SK-N-SH (cell line): ENCODE data around the gene ETF1. TPM values are rescaled to one million over a fixed set of nuclear protein-coding genes. Genes with fewer than 3 reads are reported as not detected.

Source experiments
- CTCF ChIA-PET: fragments of 300-600, 350-600 bp; formaldehyde crosslinking; extraction: SDS; loops from one replicate; lab custom pipeline; 2021; lab: Yijun Ruan, JAX
- POLR2A ChIA-PET: fragments of 350-600 bp; sonication (Branson Sonifier 250); formaldehyde crosslinking; extraction: SDS; loops from one replicate; lab custom pipeline; 2020; ENCODE audit warnings: antibody characterized with exemption, inconsistent platforms; lab: Yijun Ruan, JAX
- DNase-seq: peaks from one replicate; pipeline ENCODE4 v3.0.0; 2012
- H2AFZ ChIP-seq: fragments of 200-600 bp; sonication (generic); 2 replicates; pipeline ENCODE4 v1.8.1; 2016; ENCODE audit warnings: antibody characterized with exemption, mild to moderate bottlenecking, low read depth
- H3F3A ChIP-seq: fragments of 200-600 bp; sonication (generic); replicated peaks from 2 replicates; pipeline ENCODE3; 2016; ENCODE audit warnings: antibody characterized with exemption, mild to moderate bottlenecking; ENCODE audit not compliant: insufficient read depth
- H3K27ac ChIP-seq, 2 experiments: fragments of 200-500 bp in 1 of 2; fragments of 200-600 bp in 1 of 2; sonication (Bioruptor generic) in 1 of 2; sonication (generic), shearing (Covaris generic) in 1 of 2; 2 replicates each; pipeline versions ENCODE4 v1.5.1 to v1.6.1; 2014 to 2016; ENCODE audit warnings: low read depth in 2 of 2, inconsistent platforms in 1 of 2, low read length in 1 of 2, mild to moderate bottlenecking in 1 of 2, mixed read lengths in 1 of 2
- H3K27me3 ChIP-seq: fragments of 200-600 bp; sonication (generic), shearing (Covaris generic); 2 replicates; pipeline ENCODE4 v1.6.1; 2016; ENCODE audit warnings: mixed run types; ENCODE audit not compliant: insufficient read depth
- H3K36me3 ChIP-seq, 2 experiments: fragments of 200-500 bp in 1 of 2; fragments of 200-600 bp in 1 of 2; sonication (Bioruptor generic) in 1 of 2; sonication (generic) in 1 of 2; replicated peaks in 1 of 2; 2 replicates each; pipeline versions ENCODE3 to v1.5.1; 2014 to 2016; ENCODE audit warnings: low read length in 1 of 2, mild to moderate bottlenecking in 1 of 2; ENCODE audit not compliant: insufficient read depth in 2 of 2, control insufficient read depth in 1 of 2
- H3K4me1 ChIP-seq, 2 experiments: fragments of 200-500 bp in 1 of 2; fragments of 200-600 bp in 1 of 2; sonication (Bioruptor generic) in 1 of 2; sonication (generic), shearing (Covaris generic) in 1 of 2; 2 replicates each; pipeline versions ENCODE4 v1.5.1 to v1.6.1; 2014 to 2016; ENCODE audit warnings: low read depth in 1 of 2, low read length in 1 of 2, mixed run types in 1 of 2; ENCODE audit not compliant: insufficient read depth in 2 of 2, control insufficient read depth in 1 of 2
- H3K4me2 ChIP-seq: fragments of 200-600 bp; sonication (generic), shearing (Covaris generic); 2 replicates; pipeline ENCODE4 v1.6.1; 2017; ENCODE audit warnings: mixed run types
- H3K4me3 ChIP-seq, 2 experiments: fragments of 200-500 bp in 1 of 2; fragments of 200-600 bp in 1 of 2; sonication (Bioruptor generic) in 1 of 2; sonication (generic), shearing (Covaris generic) in 1 of 2; 2 replicates each; pipeline versions ENCODE4 v1.5.1 to v1.8.1; 2014 to 2016; ENCODE audit warnings: low read depth in 2 of 2, inconsistent platforms in 1 of 2, low read length in 1 of 2, mild to moderate bottlenecking in 1 of 2, mixed read lengths in 1 of 2, moderate library complexity in 1 of 2
- H3K79me2 ChIP-seq: fragments of 200-600 bp; sonication (generic); 2 replicates; pipeline ENCODE4 v1.8.1; 2017; ENCODE audit warnings: mild to moderate bottlenecking; ENCODE audit not compliant: insufficient read depth
- H3K9ac ChIP-seq: fragments of 200-600 bp; sonication (generic); 2 replicates; pipeline ENCODE4 v1.6.1; 2017; ENCODE audit warnings: mixed run types
- H3K9me2 ChIP-seq: fragments of 200-600 bp; sonication (generic); 2 replicates; pipeline ENCODE4 v1.6.1; 2017; ENCODE audit warnings: mixed run types
- H3K9me3 ChIP-seq: fragments of 200-600 bp; sonication (generic); 2 replicates; pipeline ENCODE4 v1.6.1; 2017; ENCODE audit warnings: mixed run types, mild to moderate bottlenecking, moderate library complexity
- H4K20me1 ChIP-seq: fragments of 200-600 bp; sonication (generic); 2 replicates; pipeline ENCODE4 v1.6.1; 2017; ENCODE audit warnings: mild to moderate bottlenecking, mixed run types; ENCODE audit not compliant: insufficient read depth
- CHD2 ChIP-seq: fragments of 150-350 bp; IDR thresholded peaks from 2 replicates; pipeline ENCODE4 v1.6.1; 2018; ENCODE audit warnings: low read length; ENCODE audit not compliant: partially characterized antibody
- CTCF ChIP-seq: fragments of 200-600 bp; sonication (generic); IDR thresholded peaks from 2 replicates; pipeline ENCODE4 v1.6.1; 2017; ENCODE audit warnings: antibody characterized with exemption, mild to moderate bottlenecking, moderate library complexity
- ELF1 ChIP-seq: IDR thresholded peaks from 2 replicates; pipeline ENCODE4 v1.4.0; 2012
- FOSL2 ChIP-seq: IDR thresholded peaks from 2 replicates; pipeline ENCODE4 v1.4.0; 2012; ENCODE audit warnings: low read depth, mild to moderate bottlenecking, moderate library complexity, borderline replicate concordance
- GATA2 ChIP-seq: sonication (generic); formaldehyde crosslinking; IDR thresholded peaks from 2 replicates; pipeline ENCODE4 v1.5.0; 2020; ENCODE audit warnings: mild to moderate bottlenecking, missing genetic modification reagents
- MXI1 ChIP-seq: IDR thresholded peaks from 2 replicates; pipeline ENCODE4 v1.6.1; 2012; ENCODE audit warnings: mild to moderate bottlenecking, low read depth, low read length, improper control_type of control experiment
- NFIC ChIP-seq: IDR thresholded peaks from 2 replicates; pipeline ENCODE4 v1.4.0; 2012; ENCODE audit warnings: borderline replicate concordance
- PBX3 ChIP-seq: IDR thresholded peaks from 2 replicates; pipeline ENCODE4; 2012
- POLR2AphosphoS5 ChIP-seq: IDR thresholded peaks from 2 replicates; pipeline ENCODE4 v1.6.1; 2012; ENCODE audit warnings: low read depth, low read length
- RAD21 ChIP-seq: IDR thresholded peaks from 2 replicates; pipeline ENCODE4 v1.6.1; 2012; ENCODE audit warnings: mild to moderate bottlenecking, low read length
- RFX5 ChIP-seq: IDR thresholded peaks from 2 replicates; pipeline ENCODE4 v1.6.1; 2012; ENCODE audit warnings: mild to moderate bottlenecking, improper control_type of control experiment, low read length
- SIN3A ChIP-seq: IDR thresholded peaks from 2 replicates; pipeline ENCODE4 v1.6.1; 2012; ENCODE audit warnings: low read depth, mild to moderate bottlenecking, low read length, moderate library complexity, borderline replicate concordance
- TAF1 ChIP-seq: IDR thresholded peaks from 2 replicates; pipeline ENCODE4 v1.6.1; 2012; ENCODE audit warnings: low read depth, mild to moderate bottlenecking, low read length, moderate library complexity, borderline replicate concordance
- USF1 ChIP-seq: IDR thresholded peaks from 2 replicates; pipeline ENCODE4 v1.4.0; 2012; ENCODE audit warnings: low read depth, borderline replicate concordance
- YY1 ChIP-seq: IDR thresholded peaks from 2 replicates; pipeline ENCODE4 v1.4.0; 2012; ENCODE audit warnings: low read depth, mild to moderate bottlenecking
- ZBTB33 ChIP-seq: IDR thresholded peaks from 2 replicates; pipeline ENCODE4 v1.4.0; 2012; ENCODE audit warnings: low read depth, borderline replicate concordance
- WGBS: methylation state at CpG from one replicate; pipeline ENCODE4 v1.1.6; 2017; ENCODE audit warnings: low lambda C conversion rate; 5-methylcytosine and 5-hydroxymethylcytosine counted together
- polyA plus RNA-seq, 3 experiments: library from polyadenylated mRNA; depleted of rRNA; stranded (reverse); fragments of >200 nt; gene quantifications; 2 replicates each; pipeline ENCODE4 v1.2.3, GENCODE V29; 2012

Gene ETF1
- polyA plus RNA-seq, 1 of the 3 experiments (the other 2 are of a cell fraction), result 36.7 TPM

GRCh38 chr5:138533973-138534941, 8.8 kb downstream of the ETF1 start:
- Histone ChIP-seq H3K9me2 (no peaks in the 10 kb centered on the region), H3K79me2 (peaks cover 100% of the 10 kb centered on the region), H3K36me3 (peaks cover 32 to 40% of the 10 kb centered on the region in 2 experiments), H3K27ac (no peak overlapping the region), H3K27me3 (no peaks in the 10 kb centered on the region), H3K9ac (no peak overlapping the region), H3K9me3 (no peaks in the 10 kb centered on the region), H3K4me2 (no peak overlapping the region), H3F3A (no peaks in the 10 kb centered on the region), H3K4me1 (no peaks in the 10 kb centered on the region), H3K4me3 (no peak overlapping the region), H2AFZ (no peak overlapping the region), H4K20me1 (peaks cover 92% of the 10 kb centered on the region)
- ChIA-PET POLR2A (interaction anchor here (0.9 to 1.1 kb wide), 2 partner anchors 9 to 23 kb away, joined by 3 read pairs; no protein-coding TSS in a partner anchor), CTCF (interaction anchor here (0.6 to 2.5 kb wide), 3 partner anchors 30 to 361 kb away, joined by 4 to 5 read pairs (median 5); partner anchors contain the start of gene KDM3B)
- 95% methylated on average over 5 of the region's 5 CpGs for WGBS
- no peak for DNase-seq
- no peak for TF ChIP-seq RAD21
- TF ChIP-seq FOSL2, result no peak
- TF ChIP-seq CTCF, result no peak
- TF ChIP-seq TAF1, result no peak
- TF ChIP-seq YY1, result no peak
- no peak for TF ChIP-seq ELF1
- no peak for TF ChIP-seq PBX3
- no peak for TF ChIP-seq MXI1
- TF ChIP-seq RFX5, result no peak

- H3F3A ChIP-seq, result peaks cover 4% of the 10 kb centered on the region
Measured at GRCh38 chr5:138529812-138530211, 13.2 kb downstream of the ETF1 start.

More at GRCh38 chr5:138529812-138530211, 13.2 kb downstream of the ETF1 start:
- Histone ChIP-seq H3K27ac (no peak overlapping the region), H3K79me2 (peaks cover 100% of the 10 kb centered on the region), H4K20me1 (peaks cover 87% of the 10 kb centered on the region), H3K4me3 (no peak overlapping the region), H3K9me2 (no peaks in the 10 kb centered on the region), H3K36me3 (peaks cover 15 to 31% of the 10 kb centered on the region in 2 experiments), H3K4me1 (no peaks in the 10 kb centered on the region), H2AFZ (no peak overlapping the region), H3K27me3 (no peaks in the 10 kb centered on the region), H3K9me3 (no peaks in the 10 kb centered on the region), H3K4me2 (no peak overlapping the region), H3K9ac (no peak overlapping the region)
- no peak for DNase-seq
- POLR2A ChIA-PET, result no interaction called here
- TF ChIP-seq CHD2 (no peak), USF1 (no peak), GATA2 (no peak), ZBTB33 (no peak), POLR2AphosphoS5 (no peak), NFIC (no peak), SIN3A (no peak), TAF1 (no peak), MXI1 (no peak)
- CTCF ChIA-PET, result interaction anchor here (0.9 to 4.5 kb wide), 3 partner anchors 18 to 80 kb away, joined by 3 to 23 read pairs (median 7); no protein-coding TSS in a partner anchor
- WGBS, result 97% methylated on average over 8 of the region's 8 CpGs
